Duodenal mucosa (tissue), 2 donors: ENCODE results near the gene ALKBH7.
"Not testable (repeated sequence)": the region's sequence is repeated elsewhere in the genome, so short reads cannot be mapped to it uniquely, and the experiment has no call there.

Experiments
- H3K27ac ChIP-seq: one replicate; pipeline ENCODE4 v1.7.0; 2013; ENCODE audit warnings: low read depth, low read length
- H3K27me3 ChIP-seq, 2 donors: one replicate each; pipeline ENCODE4 v1.7.0; 2013; ENCODE audit warnings: low read length in 2 of 2, control low read depth in 1 of 2; ENCODE audit not compliant: insufficient read depth in 2 of 2, control insufficient read depth in 1 of 2
- H3K36me3 ChIP-seq, 2 donors: one replicate each; pipeline ENCODE4 v1.7.0; 2013; ENCODE audit warnings: low read length in 2 of 2, control low read depth in 1 of 2; ENCODE audit not compliant: insufficient read depth in 2 of 2, control insufficient read depth in 1 of 2
- H3K4me1 ChIP-seq, 2 donors: one replicate each; pipeline ENCODE4 v1.7.0; 2013; ENCODE audit warnings: low read length in 2 of 2, control low read depth in 1 of 2; ENCODE audit not compliant: insufficient read depth in 2 of 2, control insufficient read depth in 1 of 2
- H3K4me3 ChIP-seq, 2 donors: one replicate each; pipeline ENCODE4 v1.7.0; 2013; ENCODE audit warnings: low read length in 2 of 2, low read depth in 1 of 2
- H3K9ac ChIP-seq, 2 donors: one replicate each; pipeline ENCODE4 v1.7.0; 2013; ENCODE audit warnings: low read length in 2 of 2, low read depth in 1 of 2
- H3K9me3 ChIP-seq, 2 donors: one replicate each; pipeline ENCODE4 v1.7.0; 2013; ENCODE audit warnings: low read length in 2 of 2, control low read depth in 1 of 2; ENCODE audit not compliant: control insufficient read depth in 1 of 2

Gene ALKBH7, protein sequence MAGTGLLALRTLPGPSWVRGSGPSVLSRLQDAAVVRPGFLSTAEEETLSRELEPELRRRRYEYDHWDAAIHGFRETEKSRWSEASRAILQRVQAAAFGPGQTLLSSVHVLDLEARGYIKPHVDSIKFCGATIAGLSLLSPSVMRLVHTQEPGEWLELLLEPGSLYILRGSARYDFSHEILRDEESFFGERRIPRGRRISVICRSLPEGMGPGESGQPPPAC

DNA sequence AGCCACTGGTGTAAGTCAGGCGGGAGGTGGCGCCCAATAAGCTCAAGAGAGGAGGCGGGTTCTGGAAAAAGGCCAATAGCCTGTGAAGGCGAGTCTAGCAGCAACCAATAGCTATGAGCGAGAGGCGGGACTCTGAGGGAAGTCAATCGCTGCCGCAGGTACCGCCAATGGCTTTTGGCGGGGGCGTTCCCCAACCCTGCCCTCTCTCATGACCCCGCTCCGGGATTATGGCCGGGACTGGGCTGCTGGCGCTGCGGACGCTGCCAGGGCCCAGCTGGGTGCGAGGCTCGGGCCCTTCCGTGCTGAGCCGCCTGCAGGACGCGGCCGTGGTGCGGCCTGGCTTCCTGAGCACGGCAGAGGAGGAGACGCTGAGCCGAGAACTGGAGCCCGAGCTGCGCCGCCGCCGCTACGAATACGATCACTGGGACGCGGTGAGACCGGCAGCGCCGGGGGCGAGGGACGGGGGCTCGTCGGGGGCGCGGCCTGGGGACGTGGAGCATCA, at the start of gene ALKBH7:
ALKBH7 (plus strand) TSS at position 201 of the 502 bp plus-strand sequence; CDS start at position 228, 27 bp downstream.
- H3K9ac ChIP-seq: peak within 1 kb of the TSS; percentile 77 to 89
- H3K27me3 ChIP-seq: no peaks in the 10 kb centered on the region
- peak within 1 kb of the TSS; percentile 100 for H3K27ac ChIP-seq
- H3K9me3 ChIP-seq: no peaks in the 10 kb centered on the region
- H3K4me3 ChIP-seq: peak within 1 kb of the TSS; percentile 84 to 87
- H3K36me3 ChIP-seq: peaks cover 0 to 26% of the 10 kb centered on the region in 2 donors
- peaks cover 7 to 14% of the 10 kb centered on the region in 2 donors for H3K4me1 ChIP-seq

DNA sequence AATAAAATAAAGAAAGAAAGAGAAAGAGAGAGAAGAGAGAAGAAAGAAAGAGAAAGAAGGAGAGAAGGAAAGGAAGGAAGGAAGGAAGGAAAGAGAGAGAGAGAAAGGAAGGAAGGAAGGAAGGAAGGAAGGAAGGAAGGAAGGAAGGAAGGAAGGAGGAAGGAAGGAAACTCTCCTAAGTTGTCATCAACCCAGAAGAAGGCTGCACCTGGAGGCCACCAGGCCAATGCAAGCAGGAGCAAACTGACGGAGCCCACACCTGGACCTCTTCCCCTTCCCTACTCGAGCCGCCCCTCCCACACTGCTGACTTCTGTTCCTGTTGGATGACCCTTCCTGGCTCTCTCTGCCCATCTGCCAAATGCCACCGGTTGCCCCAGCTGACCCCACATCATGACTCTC, 47.8 kb upstream of the ALKBH7 start:
- H3K9me3 ChIP-seq: no peaks in the 10 kb centered on the region
- H3K36me3 ChIP-seq: no peaks in the 10 kb centered on the region
- H3K27ac ChIP-seq: no peak overlapping the region
- no peaks in the 10 kb centered on the region for H3K4me1 ChIP-seq
- H3K9ac ChIP-seq: no peak overlapping the region
- H3K4me3 ChIP-seq: no peak overlapping the region
- H3K27me3 ChIP-seq: no peaks in the 10 kb centered on the region

DNA sequence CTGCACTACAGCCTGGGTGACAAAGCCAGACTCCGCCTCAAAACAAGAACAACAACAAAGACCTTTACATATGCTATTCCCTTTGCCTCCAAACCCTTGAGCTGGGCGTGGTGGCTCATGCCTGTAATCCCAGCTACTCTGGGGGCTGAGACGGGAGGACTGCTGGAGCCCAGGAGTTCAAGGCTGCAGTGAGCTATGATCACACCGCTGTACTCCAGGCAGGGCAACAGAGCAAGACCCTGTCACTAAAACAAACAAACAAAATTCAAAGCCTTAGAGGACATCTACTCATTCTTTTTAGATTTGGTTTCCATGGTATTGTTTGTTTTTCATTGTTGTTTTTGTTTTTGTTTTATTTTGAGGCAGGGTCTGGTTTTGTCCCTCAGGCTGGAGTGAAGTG, 47.0 kb upstream of the ALKBH7 start:
- Histone ChIP-seq H3K9ac (no peak overlapping the region), H3K27me3 (no peaks in the 10 kb centered on the region), H3K4me3 (no peak overlapping the region), H3K4me1 (no peaks in the 10 kb centered on the region), H3K9me3 (no peaks in the 10 kb centered on the region), H3K36me3 (no peaks in the 10 kb centered on the region), H3K27ac (no peak overlapping the region)

DNA sequence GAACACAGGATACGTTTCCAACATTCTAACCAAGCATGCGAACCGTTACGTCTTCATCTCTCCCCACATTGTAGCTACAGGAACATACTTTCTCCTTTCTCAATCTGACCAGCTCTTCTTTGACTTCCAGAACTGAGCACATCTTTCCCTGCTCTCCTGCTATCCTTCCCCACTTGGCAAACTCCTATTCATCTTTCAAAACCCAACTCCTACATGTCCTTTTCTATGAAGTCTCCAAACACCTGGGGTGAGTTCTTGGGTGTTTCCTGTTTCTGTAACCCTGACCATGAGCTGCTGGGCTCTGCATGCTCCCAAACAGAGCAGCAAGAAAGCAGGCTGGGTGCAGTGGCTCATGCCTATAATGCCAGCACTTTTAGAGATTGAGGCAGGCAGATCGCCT, 45.8 kb upstream of the ALKBH7 start:
- no peaks in the 10 kb centered on the region for H3K27me3 ChIP-seq
- H3K36me3 ChIP-seq: no peaks in the 10 kb centered on the region
- H3K27ac ChIP-seq: no peak overlapping the region
- no peak overlapping the region for H3K4me3 ChIP-seq
- H3K9ac ChIP-seq: no peak overlapping the region
- H3K4me1 ChIP-seq: no peaks in the 10 kb centered on the region
- H3K9me3 ChIP-seq: no peaks in the 10 kb centered on the region

DNA sequence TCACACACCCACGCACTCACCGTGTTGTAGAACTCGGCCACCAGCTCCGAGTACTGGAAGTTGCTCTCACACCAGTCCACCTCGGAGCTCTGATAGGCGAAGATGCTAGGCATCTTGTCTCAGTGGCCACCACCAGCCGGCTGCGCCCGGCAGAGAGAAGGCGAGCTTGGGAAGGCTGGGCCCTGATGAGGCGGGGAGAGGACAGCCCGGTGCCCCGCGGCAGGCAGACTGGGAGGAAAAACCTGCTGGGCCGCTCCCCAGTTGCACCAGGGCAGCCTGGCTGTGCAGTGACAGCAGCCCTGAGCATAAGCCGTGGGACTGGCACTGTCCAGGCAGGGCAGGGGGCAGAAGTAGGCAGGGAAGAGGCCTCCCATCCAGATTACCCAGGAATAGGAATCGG, 39.2 kb upstream of the ALKBH7 start, which contains the start of gene ACER1:
ACER1 (minus strand) TSS at position 174 of the 400 bp plus-strand sequence; CDS start at position 113, 61 bp downstream.
- Histone ChIP-seq H3K4me3 (no peak within 1 kb of the TSS), H3K9ac (no peak within 1 kb of the TSS), H3K36me3 (no peaks in the 10 kb centered on the region), H3K27ac (no peak within 1 kb of the TSS), H3K27me3 (no peaks in the 10 kb centered on the region), H3K4me1 (no peaks in the 10 kb centered on the region), H3K9me3 (no peaks in the 10 kb centered on the region)

DNA sequence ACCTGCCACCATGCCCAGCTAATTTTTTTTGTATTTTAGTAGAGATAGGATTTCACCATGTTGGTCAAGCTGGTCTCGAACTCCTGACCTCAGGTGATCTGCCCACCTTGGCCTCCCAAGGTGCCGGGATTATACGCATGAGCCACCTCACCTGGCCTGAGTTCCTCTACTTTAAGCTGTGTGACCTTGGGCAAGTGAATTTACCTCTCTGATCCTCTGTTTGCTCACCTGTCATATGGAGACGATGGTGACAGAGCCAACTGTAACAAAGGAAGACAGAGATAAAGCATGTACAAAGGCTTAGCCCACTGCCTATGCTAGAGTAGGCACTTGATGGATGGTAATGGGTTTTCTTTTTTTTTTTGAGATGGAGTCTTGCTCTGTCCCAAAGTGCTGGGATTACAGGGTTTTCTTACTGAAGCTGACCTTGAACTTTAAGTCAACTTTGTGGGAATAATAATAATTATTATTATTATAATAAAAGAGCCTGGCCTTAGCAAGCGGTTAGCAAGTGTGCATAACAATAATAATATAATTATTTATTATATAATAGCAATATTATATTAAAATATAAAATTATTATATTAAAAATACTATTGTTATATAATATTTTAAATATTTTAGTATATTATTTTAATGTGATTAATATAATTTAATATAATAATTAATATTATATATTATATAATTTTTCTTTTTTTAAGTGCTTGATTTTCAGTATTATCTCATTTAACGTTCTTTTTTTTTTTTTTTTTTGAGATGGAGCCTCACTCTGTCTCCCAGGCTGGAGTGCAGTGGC, 37.9 kb upstream of the ALKBH7 start:
- Histone ChIP-seq H3K4me1 (no peaks in the 10 kb centered on the region), H3K9me3 (no peaks in the 10 kb centered on the region)

DNA sequence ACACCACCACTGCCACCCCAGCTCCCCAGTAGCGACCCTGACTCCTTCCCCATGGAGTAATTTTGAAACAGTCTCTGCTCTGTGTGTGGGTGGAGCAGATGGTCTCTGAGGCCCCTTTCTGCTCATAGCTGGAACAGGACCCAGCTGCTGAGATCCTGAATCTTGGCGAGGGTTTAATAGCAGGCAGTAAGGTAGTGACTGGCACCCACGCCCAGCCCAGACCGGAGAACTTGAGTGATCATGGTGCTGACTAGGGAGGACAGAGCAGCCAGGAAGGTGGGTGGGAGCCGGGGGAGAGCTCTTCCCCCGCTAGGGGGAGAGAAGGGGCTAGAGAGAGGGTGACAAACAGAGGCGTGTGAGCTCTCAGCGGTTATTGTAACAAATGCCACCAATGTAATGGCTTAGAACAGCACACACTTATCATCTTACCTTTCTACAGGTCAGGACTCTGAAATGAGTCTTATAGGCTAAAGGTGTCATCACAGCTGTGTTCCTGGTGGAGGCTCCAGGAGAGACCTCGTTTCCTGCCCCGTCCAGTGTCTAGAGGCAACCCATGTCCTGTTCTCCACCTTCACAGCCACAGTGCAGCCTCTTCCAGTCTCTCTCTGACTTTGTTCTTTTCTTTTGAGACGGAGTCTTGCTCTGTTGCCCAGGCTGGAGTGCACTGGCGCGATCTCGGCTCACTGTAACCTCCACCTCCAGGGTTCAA, 31.9 kb upstream of the ALKBH7 start:
- H3K36me3 ChIP-seq: no peaks in the 10 kb centered on the region

More for the DNA sequence above, 37.9 kb upstream of the ALKBH7 start:
- Histone ChIP-seq H3K27me3 (no peaks in the 10 kb centered on the region), H3K27ac (no peak overlapping the region), H3K9ac (no peak overlapping the region), H3K4me3 (no peak overlapping the region), H3K36me3 (no peaks in the 10 kb centered on the region)

DNA sequence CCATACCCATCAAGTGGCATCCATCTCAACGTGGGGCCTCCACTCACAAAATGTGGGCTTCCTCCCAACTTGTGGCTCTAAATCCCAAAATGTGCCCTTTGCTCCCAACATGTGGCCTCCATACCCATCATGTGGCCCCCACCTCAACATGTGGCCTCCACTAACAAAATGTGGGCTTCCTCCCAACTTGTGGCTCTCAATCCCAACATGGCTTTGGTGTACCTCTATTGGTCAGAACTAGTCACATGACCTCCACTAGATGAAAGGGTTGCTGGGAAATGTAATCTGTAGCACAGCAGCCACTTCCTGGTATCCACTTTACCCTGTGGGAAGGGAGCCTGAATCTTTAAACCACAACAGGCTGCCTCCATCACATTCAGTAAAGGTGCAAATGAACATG, 29.1 kb upstream of the ALKBH7 start:
- H3K27me3 ChIP-seq: no peaks in the 10 kb centered on the region
- no peak overlapping the region for H3K4me3 ChIP-seq
- no peaks in the 10 kb centered on the region for H3K9me3 ChIP-seq
- no peaks in the 10 kb centered on the region for H3K4me1 ChIP-seq
- no peaks in the 10 kb centered on the region for H3K36me3 ChIP-seq
- H3K9ac ChIP-seq: no peak overlapping the region
- no peak overlapping the region for H3K27ac ChIP-seq

More for the DNA sequence above, 31.9 kb upstream of the ALKBH7 start:
- no peak overlapping the region for H3K9ac ChIP-seq
- H3K9me3 ChIP-seq: no peaks in the 10 kb centered on the region
- H3K27ac ChIP-seq: no peak overlapping the region
- H3K4me1 ChIP-seq: no peaks in the 10 kb centered on the region
- no peaks in the 10 kb centered on the region for H3K27me3 ChIP-seq
- H3K4me3 ChIP-seq: no peak overlapping the region

DNA sequence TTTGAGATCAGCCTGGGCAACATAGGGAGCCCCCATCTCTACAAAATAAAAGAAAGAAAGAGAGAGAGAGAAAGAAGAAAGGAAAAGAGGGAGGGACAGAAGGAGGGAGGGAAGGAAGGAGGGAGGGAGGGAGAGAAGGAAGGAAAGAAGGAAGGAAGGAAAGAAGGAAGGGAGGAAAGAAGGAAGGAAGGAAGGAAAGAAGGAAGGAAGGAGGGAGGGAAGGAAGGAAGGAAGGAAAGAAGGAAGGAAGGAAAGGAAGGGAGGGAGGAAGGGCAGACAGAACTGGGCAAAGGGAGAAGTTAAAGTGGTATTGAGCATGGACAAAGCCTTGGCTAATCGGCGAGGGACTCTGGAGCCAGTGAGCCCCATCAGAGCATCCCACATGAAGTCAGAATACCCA, 23.3 kb upstream of the ALKBH7 start:
- H3K27ac ChIP-seq: not testable (repeated sequence)

DNA sequence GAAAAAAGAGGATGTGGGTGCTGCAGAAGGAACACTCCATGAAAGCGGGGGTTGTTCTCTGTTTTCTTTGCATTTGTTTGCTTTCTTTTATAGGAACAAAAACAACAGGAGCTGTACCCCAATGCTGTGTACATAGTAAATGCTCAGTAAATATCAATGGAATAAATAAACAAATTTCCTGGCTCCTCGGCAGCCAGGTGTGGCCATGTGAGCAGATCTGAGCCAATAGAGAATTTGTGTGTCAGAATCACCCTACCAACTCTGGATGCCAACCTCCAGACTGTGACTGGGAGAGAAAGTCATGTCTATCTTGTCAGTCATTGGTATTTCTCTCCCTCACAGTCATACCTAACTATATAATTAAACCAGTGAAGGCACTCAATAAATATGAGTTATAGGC, 21.9 kb upstream of the ALKBH7 start:
- H3K27ac ChIP-seq: no peak overlapping the region
- no peaks in the 10 kb centered on the region for H3K9me3 ChIP-seq

More for the DNA sequence above, 23.3 kb upstream of the ALKBH7 start:
- not testable (repeated sequence) for H3K36me3 ChIP-seq, H3K4me3 ChIP-seq, H3K27me3 ChIP-seq, H3K9ac ChIP-seq, H3K9me3 ChIP-seq, H3K4me1 ChIP-seq

More for the DNA sequence above, 21.9 kb upstream of the ALKBH7 start:
- Histone ChIP-seq H3K9ac (no peak overlapping the region), H3K4me1 (no peaks in the 10 kb centered on the region), H3K27me3 (no peaks in the 10 kb centered on the region), H3K36me3 (no peaks in the 10 kb centered on the region), H3K4me3 (no peak overlapping the region)
